Skeletal muscle cell (primary cell): ENCODE results near the gene RAB36.
"Not testable (repeated sequence)": the region's sequence is repeated elsewhere in the genome, so short reads cannot be mapped to it uniquely, and the experiment has no call there.

Experiments used
- DNase-seq: peaks from one replicate; pipeline ENCODE4 v3.0.0-alpha.2; 2010; ENCODE audit warnings: low read depth
- H3K4me3 ChIP-seq: 2 replicates; pipeline ENCODE4 v1.5.1; 2011; ENCODE audit warnings: low read depth, mild to moderate bottlenecking, control low read depth, low read length, moderate library complexity

RAB36 gene

DNA sequence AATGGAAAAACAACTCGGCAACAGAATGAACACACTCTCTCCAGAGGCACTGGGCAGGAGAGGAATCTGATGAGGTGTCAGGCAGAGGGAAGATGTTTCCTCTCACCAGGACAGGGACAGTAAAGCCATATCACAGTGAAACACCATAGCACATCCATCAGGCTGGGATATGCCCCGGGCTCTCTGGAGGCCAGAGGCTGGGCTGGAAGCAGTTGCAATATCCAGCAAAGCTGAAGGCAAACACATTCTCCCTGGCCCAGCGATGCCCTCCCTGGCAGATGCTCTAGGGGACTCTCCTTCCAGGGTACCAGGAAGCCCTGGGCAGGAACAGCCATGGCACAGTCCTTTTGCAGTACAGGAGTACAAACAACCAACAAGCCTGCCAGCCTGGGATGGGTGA lies 14.6 kb upstream of the RAB36 start:
- no peak overlapping the region for H3K4me3 ChIP-seq
- no peak for DNase-seq

DNA sequence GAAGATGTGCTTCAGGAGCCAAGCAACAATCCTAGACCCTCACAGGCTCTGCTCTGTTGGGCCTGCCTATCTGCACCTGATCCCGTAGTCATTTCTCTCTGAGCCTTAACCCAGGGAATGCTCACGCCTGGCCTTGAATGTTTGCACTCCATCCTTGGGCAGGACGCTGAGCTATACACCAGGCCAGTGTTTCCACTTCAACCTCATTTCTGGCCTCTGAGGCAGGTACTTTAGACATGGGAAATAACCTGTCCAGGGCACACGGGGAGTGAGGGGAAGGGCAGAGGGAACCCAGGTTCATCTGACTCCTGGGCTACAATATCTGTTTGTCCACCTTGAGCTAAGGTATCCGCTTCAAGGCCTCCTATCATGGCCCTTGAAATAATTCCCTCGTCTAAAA lies 13.3 kb upstream of the RAB36 start:
- no peak for DNase-seq

GRCh38 chr22:23132376-23133091 lies 12.7 kb upstream of the RAB36 start:
- no peak for DNase-seq
- no peak overlapping the region for H3K4me3 ChIP-seq

More for the DNA sequence above, 13.3 kb upstream of the RAB36 start:
- H3K4me3 ChIP-seq: no peak overlapping the region

- no peak overlapping the region for H3K4me3 ChIP-seq
- DNase-seq: no peak
These were observed 11.4 kb upstream of the RAB36 start for GRCh38 chr22:23133922-23134321.

- not testable (repeated sequence) for DNase-seq
These were observed 8.3 kb upstream of the RAB36 start for GRCh38 chr22:23136991-23137390.

DNA sequence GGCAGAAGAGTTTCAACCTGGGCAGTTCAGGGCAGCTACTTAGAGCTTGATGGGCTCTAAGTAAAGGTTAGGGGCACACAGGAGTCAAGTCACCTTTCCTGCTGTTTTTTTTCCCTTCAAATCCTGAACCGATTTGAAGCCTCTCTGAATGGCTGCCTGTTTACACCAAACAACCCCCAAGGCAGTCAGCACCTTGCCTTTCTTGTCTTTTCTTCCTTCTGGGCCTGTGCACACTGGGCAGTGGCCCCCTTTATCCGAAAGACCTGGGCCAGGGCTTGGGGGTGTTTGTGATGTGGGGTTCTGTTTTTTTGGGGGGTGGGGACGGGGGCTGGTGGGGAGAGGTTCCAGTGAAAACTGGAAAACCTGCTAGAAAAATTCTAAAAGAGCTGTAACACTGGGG lies 7.8 kb upstream of the RAB36 start:
- no peak for DNase-seq
- H3K4me3 ChIP-seq: no peak overlapping the region

More at GRCh38 chr22:23136991-23137390, 8.3 kb upstream of the RAB36 start:
- H3K4me3 ChIP-seq: not testable (repeated sequence)

GRCh38 chr22:23137905-23138561 lies 7.2 kb upstream of the RAB36 start:
- no peak overlapping the region for H3K4me3 ChIP-seq
- DNase-seq: no peak

DNA sequence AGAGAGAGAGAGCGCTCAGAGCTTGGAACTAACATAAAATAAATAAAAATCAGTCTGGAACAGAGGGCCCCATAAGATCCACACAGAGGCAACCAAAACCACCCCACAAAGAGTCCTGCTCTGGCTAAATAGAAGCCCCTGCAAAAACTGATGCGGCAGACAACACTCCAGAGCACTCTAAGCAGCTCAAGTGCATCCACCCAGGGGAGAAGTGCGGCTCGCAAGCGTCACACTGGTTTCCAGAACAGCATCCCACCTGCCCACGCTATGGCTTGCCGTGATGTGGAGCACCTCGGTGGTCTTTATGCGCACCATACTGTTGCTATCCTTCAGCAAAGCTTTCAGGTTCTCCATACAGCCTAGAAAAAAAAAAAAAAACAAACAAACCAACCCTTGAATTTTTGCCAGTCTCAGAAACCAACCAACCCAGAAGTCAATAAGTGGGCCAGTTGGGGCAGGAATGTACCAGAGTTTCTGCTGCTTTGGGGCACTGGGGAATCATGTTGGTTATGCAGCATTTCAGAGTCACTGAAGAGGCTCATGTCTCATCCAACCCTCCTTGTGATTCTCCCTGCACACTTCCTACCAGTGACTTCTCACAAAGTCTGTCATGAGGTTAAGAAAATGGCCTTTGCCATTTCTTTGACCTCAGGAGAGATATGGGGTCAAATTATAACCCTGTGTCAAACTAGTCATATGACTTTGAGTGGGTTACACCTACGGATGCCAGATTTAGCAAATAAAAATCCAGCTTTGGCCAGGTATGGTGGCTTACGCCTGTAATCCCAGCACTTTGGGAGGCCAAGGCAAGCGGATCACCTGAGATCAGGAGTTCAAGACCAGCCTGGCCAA lies 6.5 kb upstream of the RAB36 start:
- no peak overlapping the region for H3K4me3 ChIP-seq
- DNase-seq: no peak

DNA sequence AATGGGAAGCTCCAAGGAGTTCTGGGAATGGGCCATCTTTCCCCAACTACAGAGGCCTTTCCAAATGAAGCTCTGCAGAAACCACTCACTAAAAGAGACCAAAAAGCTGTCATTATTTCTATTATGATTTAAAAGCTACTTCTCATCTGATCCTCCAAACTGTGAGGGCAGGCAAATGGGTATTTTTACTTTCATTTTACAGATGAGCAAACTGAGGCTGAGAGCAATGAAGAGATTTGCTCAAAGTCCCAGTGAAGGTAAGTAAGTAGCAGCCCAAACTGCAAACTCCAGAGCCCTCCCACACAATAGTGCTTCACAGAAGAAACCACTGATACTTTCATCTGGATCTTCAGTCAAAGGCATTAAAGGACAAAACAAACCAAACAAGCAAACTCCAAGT lies 4.9 kb upstream of the RAB36 start:
- H3K4me3 ChIP-seq: no peak overlapping the region

GRCh38 chr22:23142546-23143105 lies 2.7 kb upstream of the RAB36 start:
- no peak overlapping the region for H3K4me3 ChIP-seq
- no peak for DNase-seq

More for the DNA sequence above, 4.9 kb upstream of the RAB36 start:
- no peak for DNase-seq

GRCh38 chr22:23143119-23143518 lies 2.2 kb upstream of the RAB36 start:
- no peak for DNase-seq

DNA sequence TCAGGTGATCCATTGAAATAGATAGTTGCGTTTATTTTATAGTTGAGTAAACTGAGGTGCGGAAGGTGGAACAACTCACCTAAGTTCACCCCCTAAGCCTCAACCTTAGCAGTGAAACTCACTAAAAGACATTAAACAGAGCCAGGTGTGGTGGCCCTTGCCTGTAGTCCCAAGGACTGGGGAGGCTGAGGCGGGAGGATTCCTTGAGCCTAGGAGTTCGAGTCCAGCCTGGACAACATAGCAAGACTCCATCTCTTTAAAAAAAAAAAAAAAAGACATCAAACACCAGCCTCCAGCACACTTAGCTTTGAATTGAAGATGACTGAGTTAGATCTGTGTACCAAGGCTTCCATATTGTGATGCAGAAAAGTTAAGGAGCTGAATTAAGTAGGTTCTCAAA lies 845 bp upstream of the RAB36 start:
- DNase-seq: no peak
- no peak overlapping the region for H3K4me3 ChIP-seq

More at GRCh38 chr22:23143119-23143518, 2.2 kb upstream of the RAB36 start:
- H3K4me3 ChIP-seq: no peak overlapping the region

- no peak for DNase-seq
These were observed 697 bp downstream of the RAB36 start for GRCh38 chr22:23145878-23146470.

DNA sequence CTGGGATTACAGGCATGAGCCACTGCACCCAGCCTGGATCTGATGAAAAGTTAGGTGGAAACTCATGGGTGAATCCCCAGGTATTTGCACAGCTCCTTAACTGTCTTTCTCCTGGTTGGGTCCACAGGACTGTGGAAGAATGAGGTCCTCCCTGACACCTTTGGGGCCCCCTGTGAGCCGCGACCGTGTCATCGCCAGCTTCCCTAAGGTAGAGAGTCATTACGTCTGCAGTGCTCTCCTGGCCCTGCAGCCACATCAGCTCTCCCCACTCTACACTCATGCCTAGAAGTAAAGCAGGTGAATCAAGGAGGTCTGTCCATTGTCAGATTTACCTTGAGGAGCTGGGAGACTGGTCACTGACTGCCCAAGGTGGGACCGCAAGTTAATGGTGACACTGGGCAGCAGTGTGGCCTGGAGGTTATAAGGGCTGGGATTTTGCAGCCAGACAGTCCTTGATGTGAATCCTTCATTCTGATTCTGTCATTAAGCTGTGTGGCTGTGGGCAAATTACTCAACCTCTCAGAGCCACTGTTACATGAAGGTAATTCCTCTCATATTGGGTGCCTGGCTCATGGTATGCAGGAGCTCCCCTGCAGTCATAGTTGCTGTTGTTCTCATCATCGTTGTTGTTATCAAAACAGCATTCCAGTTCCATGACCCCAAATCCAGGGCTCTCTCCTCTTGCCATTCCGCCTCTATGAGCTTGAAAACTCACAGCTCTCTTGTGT lies 1.4 kb downstream of the RAB36 start:
- no peak overlapping the region for H3K4me3 ChIP-seq
- DNase-seq: no peak

More at GRCh38 chr22:23145878-23146470, 697 bp downstream of the RAB36 start:
- peak overlapping the region; percentile 56 for H3K4me3 ChIP-seq

- peak; percentile 49 for DNase-seq
- H3K4me3 ChIP-seq: no peak overlapping the region
These were observed 2.5 kb downstream of the RAB36 start for GRCh38 chr22:23147617-23148387.

GRCh38 chr22:23149743-23150238 lies 4.5 kb downstream of the RAB36 start:
- no peak for DNase-seq

GRCh38 chr22:23150762-23151161 lies 5.5 kb downstream of the RAB36 start:
- no peak for DNase-seq
- no peak overlapping the region for H3K4me3 ChIP-seq

More at GRCh38 chr22:23149743-23150238, 4.5 kb downstream of the RAB36 start:
- H3K4me3 ChIP-seq: no peak overlapping the region

DNA sequence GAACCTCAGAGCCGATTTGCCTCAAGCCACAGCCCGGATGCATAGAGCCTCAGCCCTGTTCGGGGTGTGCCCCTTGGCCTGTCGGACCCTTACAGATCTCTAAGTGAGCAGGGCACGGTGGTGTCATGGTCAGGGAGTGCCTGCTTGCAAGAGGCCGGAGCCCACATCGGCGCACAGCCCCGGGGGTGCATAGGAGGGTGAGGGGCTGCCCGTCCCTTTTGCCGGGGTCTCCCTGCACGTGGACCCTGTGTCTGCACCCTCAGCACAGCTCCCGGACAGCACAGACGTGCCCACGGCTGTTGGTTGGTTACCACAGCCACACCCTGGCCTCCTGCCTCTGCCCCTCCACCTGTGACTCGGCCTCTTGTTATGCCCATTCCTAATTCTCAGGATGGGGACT lies 6.5 kb downstream of the RAB36 start:
- DNase-seq: no peak
- H3K4me3 ChIP-seq: no peak overlapping the region
